Liver (tissue), 9 donors: Measurements from ENCODE around the gene FOXK2. TPM values are rescaled to one million over a fixed set of nuclear protein-coding genes. Genes with fewer than 3 reads are reported as not detected.

Experiments
- DNase-seq: peaks from one replicate; pipeline ENCODE4 v3.0.0-alpha.2; 2017; ENCODE audit warnings: low spot score
- H3K27ac ChIP-seq, 2 donors: one replicate each; pipeline ENCODE4 v1.7.0; 2013; ENCODE audit warnings: inconsistent platforms in 2 of 2, low read length in 2 of 2, control low read depth in 1 of 2, low read depth in 1 of 2, mild to moderate bottlenecking in 1 of 2
- H3K27me3 ChIP-seq, 4 donors: one replicate each; pipeline versions ENCODE4 v1.6.1 to v1.7.0; 2013; ENCODE audit warnings: low read length in 3 of 4, inconsistent platforms in 1 of 4, mild to moderate bottlenecking in 1 of 4, moderate library complexity in 1 of 4; ENCODE audit not compliant: control insufficient read depth in 4 of 4, insufficient read depth in 4 of 4
- H3K36me3 ChIP-seq, 4 donors: one replicate each; pipeline versions ENCODE4 v1.6.1 to v1.7.0; 2013; ENCODE audit warnings: low read length in 3 of 4, mild to moderate bottlenecking in 3 of 4, low read depth in 1 of 4, moderate library complexity in 1 of 4; ENCODE audit not compliant: control insufficient read depth in 4 of 4, insufficient read depth in 3 of 4
- H3K4me1 ChIP-seq, 4 donors: one replicate each; pipeline versions ENCODE4 v1.6.1 to v1.7.0; 2013; ENCODE audit warnings: low read length in 3 of 4, mild to moderate bottlenecking in 3 of 4, moderate library complexity in 1 of 4; ENCODE audit not compliant: control insufficient read depth in 4 of 4, insufficient read depth in 4 of 4
- H3K4me3 ChIP-seq, 3 donors: one replicate each; pipeline versions ENCODE4 v1.6.1 to v1.7.0; 2013; ENCODE audit warnings: low read length in 3 of 3, control low read depth in 1 of 3, low read depth in 1 of 3, mild to moderate bottlenecking in 1 of 3
- H3K9ac ChIP-seq, 2 donors: one replicate each; pipeline ENCODE4 v1.7.0; 2013; ENCODE audit warnings: low read length in 2 of 2, mild to moderate bottlenecking in 2 of 2, moderate library complexity in 2 of 2, control low read depth in 1 of 2, low read depth in 1 of 2
- H3K9me3 ChIP-seq, 4 donors: one replicate each; pipeline versions ENCODE4 v1.6.1 to v1.7.0; 2013; ENCODE audit warnings: low read length in 3 of 4; ENCODE audit not compliant: control insufficient read depth in 4 of 4
- ATF3 ChIP-seq: IDR thresholded peaks from 2 replicates; pipeline ENCODE4 v1.6.1; 2016; ENCODE audit warnings: antibody characterized with exemption
- EGR1 ChIP-seq, 2 donors: IDR thresholded peaks; 2 replicates each; pipeline ENCODE4 v1.6.1; 2016 to 2018; ENCODE audit warnings: antibody characterized with exemption in 2 of 2, low read depth in 2 of 2
- FOXA1 ChIP-seq: IDR thresholded peaks from 2 replicates; pipeline ENCODE4 v1.6.1; 2016; ENCODE audit warnings: antibody characterized with exemption
- FOXA2 ChIP-seq: IDR thresholded peaks from 2 replicates; pipeline ENCODE4 v1.6.1; 2016; ENCODE audit warnings: antibody characterized with exemption
- GABPA ChIP-seq, 2 donors: IDR thresholded peaks in 1 of 2; conservative IDR thresholded peaks in 1 of 2; 2 replicates each; pipeline ENCODE4 v1.6.1; 2016; ENCODE audit warnings: antibody characterized with exemption in 2 of 2, mild to moderate bottlenecking in 1 of 2, moderate library complexity in 1 of 2
- HNF4A ChIP-seq, 2 donors: conservative IDR thresholded peaks; 2 replicates each; pipeline ENCODE4 v1.6.1; 2016; ENCODE audit warnings: antibody characterized with exemption in 2 of 2, mild to moderate bottlenecking in 2 of 2
- HNF4G ChIP-seq: IDR thresholded peaks from 2 replicates; pipeline ENCODE4 v1.6.1; 2016; ENCODE audit warnings: antibody characterized with exemption
- JUND ChIP-seq, 2 donors: IDR thresholded peaks; 2 replicates each; pipeline ENCODE4 v1.6.1; 2016; ENCODE audit warnings: antibody characterized with exemption in 2 of 2
- MAX ChIP-seq: IDR thresholded peaks from 2 replicates; pipeline ENCODE4 v1.6.1; 2016; ENCODE audit warnings: antibody characterized with exemption
- NR2F2 ChIP-seq: IDR thresholded peaks from 2 replicates; pipeline ENCODE4 v1.6.1; 2016; ENCODE audit warnings: antibody characterized with exemption
- RAD21 ChIP-seq, 2 donors: IDR thresholded peaks; 2 replicates each; pipeline ENCODE4 v1.6.1; 2016; ENCODE audit warnings: antibody characterized with exemption in 2 of 2, mild to moderate bottlenecking in 2 of 2
- RXRA ChIP-seq, 2 donors: IDR thresholded peaks; 2 replicates each; pipeline ENCODE4 v1.6.1; 2017 to 2018; ENCODE audit warnings: antibody characterized with exemption in 2 of 2, mild to moderate bottlenecking in 1 of 2
- SP1 ChIP-seq: IDR thresholded peaks from 2 replicates; pipeline ENCODE4 v1.6.1; 2018; ENCODE audit warnings: antibody characterized with exemption, mild to moderate bottlenecking
- TAF1 ChIP-seq: conservative IDR thresholded peaks from 2 replicates; pipeline ENCODE4 v1.6.1; 2016; ENCODE audit warnings: antibody characterized with exemption, mild to moderate bottlenecking
- YY1 ChIP-seq: IDR thresholded peaks from 2 replicates; pipeline ENCODE4 v1.6.1; 2016; ENCODE audit warnings: antibody characterized with exemption, mild to moderate bottlenecking
- ZBTB33 ChIP-seq: IDR thresholded peaks from 2 replicates; pipeline ENCODE4 v1.6.1; 2016; ENCODE audit warnings: antibody characterized with exemption
- WGBS: extraction: QIAGEN DNeasy Blood & Tissue Kit; methylation state at CpG from one replicate; pipeline ENCODE4 v1.1.7; 2013; 5-methylcytosine and 5-hydroxymethylcytosine counted together
- polyA plus RNA-seq, 2 donors: library from polyadenylated mRNA; stranded (reverse) in 1 of 2; unstranded in 1 of 2; fragments of 200-250 nt in 1 of 2; fragments of >200 nt in 1 of 2; fragmentation: Nextera tagmentation in 1 of 2; extraction: Ambion mirVana in 1 of 2; gene quantifications; one replicate each; pipeline versions ENCODE4 v1.2.1 to v1.2.3, GENCODE V29; 2013 to 2015
- total RNA-seq, 2 donors: library from RNA; depleted of rRNA; stranded (reverse); fragments of >200 nt; gene quantifications; one replicate each; pipeline ENCODE4 v1.2.3, GENCODE V29; 2014
- TF ChIP-seq, protein P1 (sequence below): IDR thresholded peaks from 2 replicates; pipeline ENCODE4 v1.6.1; 2016; ENCODE audit warnings: antibody characterized with exemption, mild to moderate bottlenecking
- TF ChIP-seq, protein P2 (sequence below): fragments of 150-350 bp; IDR thresholded peaks from 2 replicates; pipeline ENCODE4 v1.5.1; 2017; ENCODE audit warnings: improper control_type of control experiment, low read depth, low read length; ENCODE audit not compliant: missing input control
- donor health status: healthy.
- donor health status: healthy.
- donor health status: healthy.
- donor health status: healthy.
- donor health status: healthy.

The FOXK2 gene
- total and polyA plus RNA-seq, 4 donors, result 3.1 to 16.2 (median 10.8) TPM

DNA sequence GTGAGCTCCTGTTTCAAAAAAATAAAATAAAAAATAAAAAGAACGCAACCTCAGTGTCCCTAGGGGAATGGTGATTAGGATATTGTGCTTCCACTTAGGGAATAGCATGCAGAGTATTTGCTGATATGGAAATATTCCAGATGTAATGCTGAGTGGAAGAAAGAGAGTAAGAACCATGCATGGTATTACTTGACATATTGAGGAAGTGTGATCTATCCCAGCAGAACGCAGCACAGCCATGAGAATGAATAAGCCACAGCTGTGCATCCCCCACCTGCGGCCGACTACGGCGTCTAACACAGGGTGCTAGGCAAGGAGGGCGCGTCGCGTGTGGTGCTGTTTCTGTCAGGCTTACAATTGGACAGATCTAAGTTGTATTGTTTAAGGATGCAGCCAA is 49.5 kb downstream of the FOXK2 start:
- no peak overlapping the region for H3K27ac ChIP-seq
- no peak for TF ChIP-seq ATF3
- TF ChIP-seq NR2F2, result no peak
- TF ChIP-seq FOXA1, result no peak
- TF ChIP-seq SP1, result no peak
- TF ChIP-seq YY1, result no peak
- TF ChIP-seq, protein P1, sequence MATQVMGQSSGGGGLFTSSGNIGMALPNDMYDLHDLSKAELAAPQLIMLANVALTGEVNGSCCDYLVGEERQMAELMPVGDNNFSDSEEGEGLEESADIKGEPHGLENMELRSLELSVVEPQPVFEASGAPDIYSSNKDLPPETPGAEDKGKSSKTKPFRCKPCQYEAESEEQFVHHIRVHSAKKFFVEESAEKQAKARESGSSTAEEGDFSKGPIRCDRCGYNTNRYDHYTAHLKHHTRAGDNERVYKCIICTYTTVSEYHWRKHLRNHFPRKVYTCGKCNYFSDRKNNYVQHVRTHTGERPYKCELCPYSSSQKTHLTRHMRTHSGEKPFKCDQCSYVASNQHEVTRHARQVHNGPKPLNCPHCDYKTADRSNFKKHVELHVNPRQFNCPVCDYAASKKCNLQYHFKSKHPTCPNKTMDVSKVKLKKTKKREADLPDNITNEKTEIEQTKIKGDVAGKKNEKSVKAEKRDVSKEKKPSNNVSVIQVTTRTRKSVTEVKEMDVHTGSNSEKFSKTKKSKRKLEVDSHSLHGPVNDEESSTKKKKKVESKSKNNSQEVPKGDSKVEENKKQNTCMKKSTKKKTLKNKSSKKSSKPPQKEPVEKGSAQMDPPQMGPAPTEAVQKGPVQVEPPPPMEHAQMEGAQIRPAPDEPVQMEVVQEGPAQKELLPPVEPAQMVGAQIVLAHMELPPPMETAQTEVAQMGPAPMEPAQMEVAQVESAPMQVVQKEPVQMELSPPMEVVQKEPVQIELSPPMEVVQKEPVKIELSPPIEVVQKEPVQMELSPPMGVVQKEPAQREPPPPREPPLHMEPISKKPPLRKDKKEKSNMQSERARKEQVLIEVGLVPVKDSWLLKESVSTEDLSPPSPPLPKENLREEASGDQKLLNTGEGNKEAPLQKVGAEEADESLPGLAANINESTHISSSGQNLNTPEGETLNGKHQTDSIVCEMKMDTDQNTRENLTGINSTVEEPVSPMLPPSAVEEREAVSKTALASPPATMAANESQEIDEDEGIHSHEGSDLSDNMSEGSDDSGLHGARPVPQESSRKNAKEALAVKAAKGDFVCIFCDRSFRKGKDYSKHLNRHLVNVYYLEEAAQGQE, result no peak
- no peak for TF ChIP-seq GABPA (IDR thresholded peaks at IDR 0.05 in 1 of 2, conservative IDR thresholded peaks at IDR 0.05 in 1 of 2)
- TF ChIP-seq RXRA (IDR thresholded peaks at IDR 0.05), result no peak
- TF ChIP-seq JUND (IDR thresholded peaks at IDR 0.05), result no peak
- TF ChIP-seq MAX, result no peak
- no peak for TF ChIP-seq RAD21 (IDR thresholded peaks at IDR 0.05)
- TF ChIP-seq HNF4A (conservative IDR thresholded peaks at IDR 0.05), result no peak
- no peak for TF ChIP-seq TAF1
- TF ChIP-seq, protein P2, sequence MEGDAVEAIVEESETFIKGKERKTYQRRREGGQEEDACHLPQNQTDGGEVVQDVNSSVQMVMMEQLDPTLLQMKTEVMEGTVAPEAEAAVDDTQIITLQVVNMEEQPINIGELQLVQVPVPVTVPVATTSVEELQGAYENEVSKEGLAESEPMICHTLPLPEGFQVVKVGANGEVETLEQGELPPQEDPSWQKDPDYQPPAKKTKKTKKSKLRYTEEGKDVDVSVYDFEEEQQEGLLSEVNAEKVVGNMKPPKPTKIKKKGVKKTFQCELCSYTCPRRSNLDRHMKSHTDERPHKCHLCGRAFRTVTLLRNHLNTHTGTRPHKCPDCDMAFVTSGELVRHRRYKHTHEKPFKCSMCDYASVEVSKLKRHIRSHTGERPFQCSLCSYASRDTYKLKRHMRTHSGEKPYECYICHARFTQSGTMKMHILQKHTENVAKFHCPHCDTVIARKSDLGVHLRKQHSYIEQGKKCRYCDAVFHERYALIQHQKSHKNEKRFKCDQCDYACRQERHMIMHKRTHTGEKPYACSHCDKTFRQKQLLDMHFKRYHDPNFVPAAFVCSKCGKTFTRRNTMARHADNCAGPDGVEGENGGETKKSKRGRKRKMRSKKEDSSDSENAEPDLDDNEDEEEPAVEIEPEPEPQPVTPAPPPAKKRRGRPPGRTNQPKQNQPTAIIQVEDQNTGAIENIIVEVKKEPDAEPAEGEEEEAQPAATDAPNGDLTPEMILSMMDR, result no peak
- TF ChIP-seq EGR1 (IDR thresholded peaks at IDR 0.05; ENCODE audit: low read depth in 2 of 2), result no peak
- no peak for TF ChIP-seq ZBTB33
- no peak for TF ChIP-seq HNF4G
- no peak for TF ChIP-seq FOXA2
- no peak for DNase-seq
- H3K36me3 ChIP-seq, result peaks cover 11 to 45% (median 38%) of the 10 kb centered on the region in 4 donors
- H3K4me1 ChIP-seq, result peaks cover 6 to 12% (median 9%) of the 10 kb centered on the region in 4 donors
- WGBS, result 91% methylated on average over 10 of the region's 10 CpGs
- H3K4me3 ChIP-seq, result no peak overlapping the region
- no peaks in the 10 kb centered on the region for H3K27me3 ChIP-seq
- H3K9ac ChIP-seq, result no peak overlapping the region
- no peaks in the 10 kb centered on the region for H3K9me3 ChIP-seq

DNA sequence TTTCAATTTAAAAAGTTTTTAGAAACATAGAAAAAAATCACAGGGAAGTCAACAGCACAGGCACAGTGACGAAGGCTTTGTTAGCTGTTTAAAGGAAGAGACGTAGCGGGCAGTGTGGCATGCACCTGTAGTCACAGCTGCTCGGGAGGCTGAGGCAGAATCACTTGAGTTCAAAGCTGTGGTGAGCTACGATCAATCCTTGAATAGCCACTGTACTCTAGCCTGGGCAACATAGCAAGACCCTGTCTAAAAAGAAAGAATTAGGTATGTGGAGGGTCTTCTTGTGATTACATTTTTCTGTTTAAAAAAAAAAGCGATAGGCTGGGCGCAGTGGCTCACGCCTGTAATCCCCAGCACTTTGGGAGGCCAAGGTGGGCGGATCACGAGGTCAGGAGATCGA is 50.1 kb downstream of the FOXK2 start:
- TF ChIP-seq FOXA1 (no peak), HNF4G (no peak)
- H3K36me3 ChIP-seq, result peaks cover 11 to 50% (median 42%) of the 10 kb centered on the region in 4 donors
- H3K4me1 ChIP-seq, result peaks cover 6 to 12% (median 9%) of the 10 kb centered on the region in 4 donors
- H3K27me3 ChIP-seq, result no peaks in the 10 kb centered on the region
- no peak overlapping the region for H3K9ac ChIP-seq
- WGBS, result 96% methylated on average over 11 of the region's 11 CpGs
- H3K4me3 ChIP-seq, result no peak overlapping the region
- no peaks in the 10 kb centered on the region for H3K9me3 ChIP-seq
- no peak for DNase-seq
- no peak overlapping the region for H3K27ac ChIP-seq
